Stimulated activated CD8-positive, alpha-beta memory T cell treated with anti-CD3 and anti-CD28 coated beads, Interleukin-15, amount 100 ng/mL, for 4 hours (primary cell): ENCODE measurements around the gene FREM2.

Source experiments
- DNase-seq, 2 donors: peaks; one replicate each; pipeline ENCODE4 v3.0.0-alpha.2; 2020; ENCODE audit warnings: low read depth in 2 of 2

Gene FREM2

GRCh38 chr13:38824342-38824741 is 137.5 kb downstream of the FREM2 start:
- no peak for DNase-seq

DNA sequence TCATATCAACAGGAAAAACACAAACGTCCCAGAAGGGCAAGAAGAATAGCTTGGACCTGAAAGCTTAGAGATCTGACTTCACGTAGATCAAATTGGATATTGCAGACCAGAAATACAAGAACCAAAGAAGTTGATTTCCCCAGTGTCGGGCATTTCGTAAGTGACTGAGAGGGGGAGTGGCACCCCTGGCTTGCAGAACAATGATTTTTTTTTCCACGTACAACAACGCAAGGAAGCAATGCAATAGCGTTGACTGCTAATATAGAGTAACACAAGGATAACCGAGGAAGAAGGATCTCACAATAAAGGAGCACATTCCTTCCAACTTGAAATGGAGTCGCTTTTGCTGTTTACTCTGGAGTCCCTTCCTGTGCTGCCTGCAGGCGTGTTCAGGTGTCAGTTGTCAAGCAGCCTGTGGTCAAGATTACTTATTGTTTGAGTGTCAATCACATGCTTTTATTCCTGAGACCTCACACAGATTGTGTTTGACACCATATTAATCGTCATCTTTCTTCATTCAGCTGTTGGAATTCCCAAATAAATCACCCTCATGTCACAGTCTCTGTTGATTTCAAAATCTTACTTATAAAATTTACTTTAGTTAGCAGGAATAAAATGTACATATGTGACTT is 139.4 kb downstream of the FREM2 start:
- no peak for DNase-seq

- no peak for DNase-seq
Observed at GRCh38 chr13:38830442-38831045, 143.7 kb downstream of the FREM2 start.

DNA sequence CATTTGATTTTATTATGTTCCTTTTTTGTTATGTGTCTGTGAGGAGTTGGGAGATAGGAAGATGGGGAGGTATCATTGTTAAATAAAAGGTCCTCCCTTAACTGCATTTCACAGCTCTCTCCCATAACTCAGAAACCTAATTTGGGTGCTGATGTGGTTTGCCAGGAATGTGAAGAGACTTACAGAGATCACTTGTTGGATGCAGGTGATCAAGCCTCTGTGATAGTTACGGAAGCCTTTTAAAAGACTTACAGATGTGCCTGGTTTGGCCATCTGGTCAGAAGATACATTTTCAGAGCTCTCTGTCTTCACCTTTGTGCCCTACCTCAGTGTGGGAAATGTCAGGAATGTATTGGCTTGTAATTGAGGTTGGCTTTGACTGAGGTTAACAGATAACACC is 157.7 kb downstream of the FREM2 start:
- no peak for DNase-seq

GRCh38 chr13:38848360-38848759 is 161.5 kb downstream of the FREM2 start:
- DNase-seq, result no peak

DNA sequence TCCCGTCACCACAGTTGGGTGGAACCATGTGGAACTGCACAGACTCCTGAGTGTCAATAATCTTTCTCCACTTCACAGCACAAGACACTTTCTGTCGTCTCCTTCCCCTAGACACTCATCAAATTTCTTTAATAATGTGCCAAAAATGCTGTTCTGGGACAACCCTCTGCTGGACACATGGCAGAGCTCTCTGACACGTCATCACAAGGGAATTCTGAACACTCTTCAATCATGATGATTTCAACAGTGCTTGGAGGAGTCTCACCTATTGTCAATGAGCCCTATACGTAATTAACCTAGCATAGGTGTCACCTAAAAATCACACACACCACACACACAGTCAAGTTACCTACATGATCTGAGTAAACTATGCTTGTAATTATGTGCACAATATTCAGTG is 162.4 kb downstream of the FREM2 start:
- no peak for DNase-seq

DNA sequence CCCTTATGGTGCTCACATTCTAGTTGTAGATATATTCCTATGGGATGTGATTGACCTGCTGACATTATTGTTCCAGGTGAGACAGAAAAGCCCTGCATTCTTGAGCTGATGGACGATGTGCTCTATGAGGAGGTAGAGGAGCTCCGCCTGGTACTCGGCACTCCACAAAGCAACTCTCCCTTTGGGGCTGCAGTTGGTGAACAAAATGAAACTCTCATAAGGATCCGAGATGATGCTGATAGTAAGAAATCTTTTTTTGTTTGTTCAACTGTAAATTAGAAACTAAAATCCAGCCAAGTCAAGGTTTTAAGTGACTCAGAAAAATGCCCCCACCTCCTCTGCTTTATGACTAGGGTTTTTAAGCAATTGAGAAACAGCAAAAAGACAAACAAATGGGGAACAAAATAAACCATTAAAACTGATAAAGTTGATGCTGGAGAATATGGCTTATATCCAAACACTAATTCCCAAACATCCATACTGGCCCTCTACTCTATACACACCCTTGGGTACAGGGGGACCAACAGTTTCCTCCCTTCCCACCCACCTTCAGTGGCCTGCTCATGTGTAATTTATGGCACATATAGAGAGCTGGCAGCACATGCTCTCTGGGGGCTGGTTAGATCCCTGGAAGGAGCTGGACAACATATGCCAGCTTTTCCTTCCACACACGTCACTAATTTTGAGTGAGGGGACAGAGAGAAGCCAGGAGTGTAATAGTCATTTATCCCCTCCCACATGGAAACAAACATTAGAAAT is 164.2 kb downstream of the FREM2 start:
- no peak for DNase-seq

DNA sequence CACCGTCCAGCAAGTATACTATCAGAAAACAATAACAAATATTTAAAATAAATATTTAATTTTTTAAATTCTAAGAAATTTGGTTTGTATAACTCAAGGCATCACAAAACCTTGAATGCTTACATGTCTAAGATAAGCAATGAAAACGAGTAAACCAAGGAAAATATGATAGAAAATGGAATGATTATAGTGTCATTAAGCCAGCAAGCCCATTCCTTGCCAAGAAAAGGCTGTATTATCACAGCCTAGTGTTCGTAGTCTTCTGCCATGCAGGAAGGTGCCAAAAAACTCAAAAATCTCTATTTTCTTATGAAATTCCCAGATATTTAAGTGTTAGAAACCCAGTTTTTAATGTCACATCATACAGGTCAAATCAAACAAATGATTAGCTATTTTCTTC is 167.3 kb downstream of the FREM2 start:
- DNase-seq, result no peak

GRCh38 chr13:38856065-38856464 is 169.2 kb downstream of the FREM2 start:
- no peak for DNase-seq

GRCh38 chr13:38862443-38862842 is 175.6 kb downstream of the FREM2 start:
- no peak for DNase-seq

DNA sequence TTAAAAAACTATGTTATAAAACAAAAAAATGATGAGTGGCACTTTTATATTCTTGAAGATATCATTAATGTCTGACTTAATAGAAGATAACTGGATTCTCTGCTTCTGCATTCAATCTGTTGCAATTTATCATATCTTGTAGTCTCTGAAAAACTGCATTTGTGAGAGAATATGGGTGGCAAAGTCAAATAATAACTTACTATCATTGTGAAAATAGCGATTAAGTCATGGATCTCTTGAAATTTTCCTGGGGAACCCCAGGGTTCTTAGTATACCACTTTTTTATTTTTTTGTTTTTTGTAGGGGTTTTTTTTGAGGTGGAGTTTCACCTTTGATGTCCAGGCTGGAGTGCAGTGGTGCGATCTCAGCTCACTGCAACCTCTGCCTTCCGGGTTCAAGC is 176.7 kb downstream of the FREM2 start:
- DNase-seq, result no peak

DNA sequence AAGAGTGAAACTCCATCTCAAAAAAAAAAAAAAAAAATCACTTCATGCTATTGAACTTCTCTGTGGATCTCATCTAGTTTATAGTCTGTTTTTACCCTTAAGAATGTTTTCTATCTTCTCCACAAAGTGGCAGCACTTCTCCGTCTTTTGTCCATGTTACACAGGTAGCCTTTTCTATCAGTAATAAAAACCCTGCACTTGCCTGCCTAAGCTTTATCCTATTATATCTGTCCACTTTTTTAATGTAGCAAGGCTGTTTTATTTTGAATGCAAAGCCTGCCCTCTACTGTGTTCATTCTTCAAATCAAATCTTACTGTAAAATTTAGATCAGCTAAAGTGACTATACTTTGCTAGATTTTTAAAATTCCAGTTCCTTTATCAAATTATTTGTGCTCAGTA is 179.8 kb downstream of the FREM2 start:
- no peak for DNase-seq

GRCh38 chr13:38868399-38868798 is 181.5 kb downstream of the FREM2 start:
- DNase-seq, result no peak

GRCh38 chr13:38868870-38869269 is 182.0 kb downstream of the FREM2 start:
- DNase-seq, result no peak

DNA sequence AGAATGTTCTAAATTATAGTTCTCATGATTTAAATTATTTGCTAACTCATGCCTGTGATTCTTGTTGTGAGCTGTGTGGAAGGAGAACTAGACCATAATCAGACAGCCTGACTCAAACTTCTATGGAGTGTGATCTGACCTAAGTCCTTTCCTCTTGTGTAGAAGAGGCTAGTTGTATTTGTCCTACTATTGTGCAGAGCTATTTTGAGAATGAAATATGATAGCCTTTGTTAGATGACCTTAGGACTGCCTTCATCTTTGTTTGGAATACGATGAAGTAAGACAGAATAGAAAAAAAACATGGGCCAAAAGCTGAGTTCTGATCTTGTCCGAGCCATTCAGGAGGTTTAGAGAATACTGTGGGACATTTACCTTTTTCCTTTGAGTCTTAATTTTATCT is 184.4 kb downstream of the FREM2 start:
- DNase-seq, result no peak

DNA sequence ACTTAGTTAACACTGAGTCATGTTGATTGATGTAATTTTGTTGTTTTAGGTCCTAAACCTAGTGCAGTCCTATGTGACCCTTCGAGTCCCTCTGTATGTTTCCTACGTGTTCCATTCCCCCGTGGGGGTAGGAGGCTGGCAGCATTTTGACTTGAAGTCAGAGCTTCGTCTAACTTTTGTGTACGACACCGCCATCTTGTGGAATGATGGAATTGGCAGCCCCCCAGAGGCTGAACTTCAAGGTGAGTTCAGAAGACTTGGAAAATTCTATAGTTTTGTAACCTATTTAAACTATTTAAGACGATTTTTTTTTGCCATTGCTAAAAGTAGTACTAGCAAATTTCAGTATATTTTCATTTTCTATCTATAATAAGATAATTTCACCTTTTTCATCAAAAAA is 185.8 kb downstream of the FREM2 start:
- no peak for DNase-seq

GRCh38 chr13:38875186-38875875 is 188.5 kb downstream of the FREM2 start:
- DNase-seq, result no peak

GRCh38 chr13:38879278-38879677 is 192.4 kb downstream of the FREM2 start:
- DNase-seq, result no peak

GRCh38 chr13:38879786-38880185 is 192.9 kb downstream of the FREM2 start:
- DNase-seq, result no peak

DNA sequence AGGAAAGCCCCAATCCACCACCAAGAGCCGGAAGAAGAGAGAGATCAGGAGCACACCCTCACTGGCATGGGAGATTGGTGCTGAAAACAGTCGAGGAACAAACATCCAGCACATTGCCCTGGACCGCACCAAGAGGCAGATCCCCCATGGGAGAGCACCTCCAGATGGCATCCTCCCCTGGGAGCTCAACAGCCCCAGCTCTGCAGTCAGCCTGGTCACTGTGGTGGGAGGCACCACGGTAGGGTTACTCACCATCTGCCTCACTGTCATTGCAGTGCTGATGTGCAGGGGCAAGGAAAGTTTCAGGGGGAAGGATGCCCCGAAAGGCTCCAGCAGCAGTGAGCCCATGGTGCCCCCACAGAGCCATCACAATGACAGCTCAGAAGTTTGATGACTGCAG is 193.5 kb downstream of the FREM2 start:
- DNase-seq, result no peak

GRCh38 chr13:38883783-38884182 is 196.9 kb downstream of the FREM2 start:
- DNase-seq, result no peak

DNA sequence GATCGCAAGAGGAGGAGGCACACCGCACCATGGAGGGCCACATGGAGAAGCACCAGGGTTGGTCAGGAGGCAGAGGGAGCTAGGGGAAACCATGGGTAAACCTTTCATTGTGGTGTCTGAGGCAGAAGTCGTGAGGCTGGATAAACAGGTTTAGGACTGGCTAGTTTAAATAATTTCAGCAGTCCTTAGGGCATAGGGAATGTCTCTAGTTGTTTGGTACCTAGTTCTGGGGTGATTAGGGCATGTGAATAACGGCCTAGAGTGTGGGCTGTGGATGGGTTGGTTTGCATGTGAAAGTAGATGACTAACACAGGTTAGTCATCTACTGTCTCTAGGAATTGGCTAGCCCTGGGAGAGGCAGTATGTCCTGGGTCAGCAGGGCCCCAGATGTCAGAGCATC is 201.4 kb downstream of the FREM2 start:
- no peak for DNase-seq

DNA sequence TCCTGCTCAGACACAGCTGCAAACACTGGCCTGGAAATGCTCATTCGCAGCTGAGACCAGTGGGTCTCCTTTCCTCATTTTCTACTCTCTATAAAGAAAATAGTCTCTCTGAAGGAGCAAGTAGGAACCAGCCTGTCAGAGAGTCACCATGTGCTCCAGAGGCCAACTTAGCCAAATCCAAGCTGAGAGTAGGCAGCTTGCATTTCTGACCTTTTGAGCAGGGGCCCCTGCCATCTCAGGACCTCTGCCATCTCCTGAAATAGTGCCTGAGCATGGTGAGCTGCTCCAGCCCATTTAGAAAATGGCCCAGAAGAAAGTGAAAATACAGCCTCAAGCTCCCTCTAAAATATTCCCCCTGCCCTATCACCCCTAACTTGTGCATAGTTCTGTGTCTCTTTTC is 208.2 kb downstream of the FREM2 start:
- no peak for DNase-seq
